Subcutaneous adipose tissue (tissue), 4 donors: ENCODE measurements around the gene EPHB2. TPM values are rescaled to one million over a fixed set of nuclear protein-coding genes. Genes with fewer than 3 reads are reported as not detected.

Source experiments
- CTCF ChIP-seq: fragments of 450-650 bp; IDR thresholded peaks from one replicate; pipeline ENCODE4 v1.5.1; 2016; ENCODE audit warnings: low read depth, mild to moderate bottlenecking, control low read depth, antibody characterized with exemption, moderate library complexity
- total RNA-seq, 4 donors: library from RNA; depleted of rRNA; stranded (reverse); fragments of >200 nt; gene quantifications; one replicate each; pipeline ENCODE4 v1.1.0, GENCODE V29; 2016

EPHB2 gene
- total RNA-seq, 4 donors from 2014 or later, result 1.6 to 9.2 (median 5.1) TPM

- no peak for TF ChIP-seq CTCF
These were observed 38.6 kb upstream of the EPHB2 start for GRCh38 chr1:22671999-22672398.

- TF ChIP-seq CTCF, result no peak
These were observed 36.9 kb upstream of the EPHB2 start for GRCh38 chr1:22673486-22674409.

GRCh38 chr1:22674410-22674749 lies 36.3 kb upstream of the EPHB2 start:
- no peak for TF ChIP-seq CTCF

GRCh38 chr1:22676916-22677583 lies 33.6 kb upstream of the EPHB2 start:
- no peak for TF ChIP-seq CTCF

- no peak for TF ChIP-seq CTCF
These were observed 32.4 kb upstream of the EPHB2 start for GRCh38 chr1:22677931-22678896.

GRCh38 chr1:22680726-22681125 lies 29.9 kb upstream of the EPHB2 start:
- no peak for TF ChIP-seq CTCF
